ENCODE results near the gene TMPRSS7. TPM values are rescaled to one million over a fixed set of nuclear protein-coding genes. Genes with fewer than 3 reads are reported as not detected.

TMPRSS7 gene
- polyA plus RNA-seq, 1 of the 3 experiments (the other 2 are of a cell fraction): 0.02 TPM

DNA sequence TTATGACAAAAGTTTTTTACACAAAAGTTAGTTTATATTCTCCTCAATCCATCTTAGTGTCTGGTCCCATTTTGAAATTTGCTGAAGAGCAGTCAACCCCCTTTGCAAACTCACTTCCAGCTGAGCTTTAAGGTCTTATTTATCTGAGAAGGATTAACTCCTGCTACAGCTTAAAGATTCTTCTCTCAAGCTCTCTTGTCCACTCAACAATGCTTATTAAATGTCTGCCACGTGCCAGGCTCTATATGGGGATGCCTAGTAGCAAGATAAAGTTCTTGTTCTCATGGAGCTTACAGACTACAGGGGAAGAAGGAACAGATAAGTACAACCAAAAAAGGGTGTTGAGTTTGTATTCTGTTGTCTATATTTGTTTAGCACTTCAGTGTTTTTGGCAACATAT lies 18.7 kb downstream of the TMPRSS7 start:
- H3K9me3 ChIP-seq: no peaks in the 10 kb centered on the region
- H3K4me3 ChIP-seq (ENCODE audit: low read depth in 2 of 2, low read length in 1 of 2): no peak overlapping the region
- H3K4me2 ChIP-seq: no peak overlapping the region
- H3K36me3 ChIP-seq (replicated peaks in 1 of 2; ENCODE audit: control insufficient read depth in 1 of 2, insufficient read depth in 2 of 2, low read length in 1 of 2): no peaks in the 10 kb centered on the region
- H3K9me2 ChIP-seq: no peaks in the 10 kb centered on the region
- no peak overlapping the region for H3K27ac ChIP-seq (ENCODE audit: low read depth in 2 of 2, low read length in 1 of 2)
- no peaks in the 10 kb centered on the region for H3K79me2 ChIP-seq (ENCODE audit: insufficient read depth)
- no peaks in the 10 kb centered on the region for H3K27me3 ChIP-seq (ENCODE audit: insufficient read depth)
- POLR2A ChIA-PET: no interaction called here
- no peak overlapping the region for H2AFZ ChIP-seq (ENCODE audit: low read depth)
- CTCF ChIA-PET: interaction anchor here (0.6 to 2.5 kb wide), 7 partner anchors 8 to 85 kb away, joined by 3 to 25 read pairs (median 4); no protein-coding TSS in a partner anchor
- 32% methylated on average over 1 of the region's 1 CpG for WGBS (ENCODE audit: low lambda C conversion rate)
- no peak overlapping the region for H3K9ac ChIP-seq
- no peaks in the 10 kb centered on the region for H4K20me1 ChIP-seq (ENCODE audit: insufficient read depth)
- DNase-seq: no peak
- peaks cover 5% of the 10 kb centered on the region for H3F3A ChIP-seq (replicated peaks; ENCODE audit: insufficient read depth)
- TF ChIP-seq RAD21 (IDR thresholded peaks at IDR 0.05; ENCODE audit: low read length): no peak
- no peak for TF ChIP-seq SMC3 (IDR thresholded peaks at IDR 0.05; ENCODE audit: low read depth, low read length)
- no peak for TF ChIP-seq EP300 (IDR thresholded peaks at IDR 0.05; ENCODE audit: borderline replicate concordance in 1 of 2, low read depth in 1 of 2, low read length in 1 of 2)
- TF ChIP-seq, protein P1, sequence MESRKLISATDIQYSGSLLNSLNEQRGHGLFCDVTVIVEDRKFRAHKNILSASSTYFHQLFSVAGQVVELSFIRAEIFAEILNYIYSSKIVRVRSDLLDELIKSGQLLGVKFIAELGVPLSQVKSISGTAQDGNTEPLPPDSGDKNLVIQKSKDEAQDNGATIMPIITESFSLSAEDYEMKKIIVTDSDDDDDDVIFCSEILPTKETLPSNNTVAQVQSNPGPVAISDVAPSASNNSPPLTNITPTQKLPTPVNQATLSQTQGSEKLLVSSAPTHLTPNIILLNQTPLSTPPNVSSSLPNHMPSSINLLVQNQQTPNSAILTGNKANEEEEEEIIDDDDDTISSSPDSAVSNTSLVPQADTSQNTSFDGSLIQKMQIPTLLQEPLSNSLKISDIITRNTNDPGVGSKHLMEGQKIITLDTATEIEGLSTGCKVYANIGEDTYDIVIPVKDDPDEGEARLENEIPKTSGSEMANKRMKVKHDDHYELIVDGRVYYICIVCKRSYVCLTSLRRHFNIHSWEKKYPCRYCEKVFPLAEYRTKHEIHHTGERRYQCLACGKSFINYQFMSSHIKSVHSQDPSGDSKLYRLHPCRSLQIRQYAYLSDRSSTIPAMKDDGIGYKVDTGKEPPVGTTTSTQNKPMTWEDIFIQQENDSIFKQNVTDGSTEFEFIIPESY (IDR thresholded peaks at IDR 0.05; ENCODE audit: borderline replicate concordance, low read depth): no peak
- no peak for TF ChIP-seq GATA2 (CRISPR knock-in tag; IDR thresholded peaks at IDR 0.05)
- no peak for TF ChIP-seq TCF12 (IDR thresholded peaks at IDR 0.05)
- TF ChIP-seq, protein P2, sequence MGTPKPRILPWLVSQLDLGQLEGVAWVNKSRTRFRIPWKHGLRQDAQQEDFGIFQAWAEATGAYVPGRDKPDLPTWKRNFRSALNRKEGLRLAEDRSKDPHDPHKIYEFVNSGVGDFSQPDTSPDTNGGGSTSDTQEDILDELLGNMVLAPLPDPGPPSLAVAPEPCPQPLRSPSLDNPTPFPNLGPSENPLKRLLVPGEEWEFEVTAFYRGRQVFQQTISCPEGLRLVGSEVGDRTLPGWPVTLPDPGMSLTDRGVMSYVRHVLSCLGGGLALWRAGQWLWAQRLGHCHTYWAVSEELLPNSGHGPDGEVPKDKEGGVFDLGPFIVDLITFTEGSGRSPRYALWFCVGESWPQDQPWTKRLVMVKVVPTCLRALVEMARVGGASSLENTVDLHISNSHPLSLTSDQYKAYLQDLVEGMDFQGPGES (IDR thresholded peaks at IDR 0.05; ENCODE audit: low read depth, low read length): no peak
- TF ChIP-seq MEF2A (IDR thresholded peaks at IDR 0.05; ENCODE audit: borderline replicate concordance, low read depth): no peak
- TF ChIP-seq, protein P3, sequence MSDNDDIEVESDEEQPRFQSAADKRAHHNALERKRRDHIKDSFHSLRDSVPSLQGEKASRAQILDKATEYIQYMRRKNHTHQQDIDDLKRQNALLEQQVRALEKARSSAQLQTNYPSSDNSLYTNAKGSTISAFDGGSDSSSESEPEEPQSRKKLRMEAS (IDR thresholded peaks at IDR 0.05; ENCODE audit: low read depth): no peak
- no peak for TF ChIP-seq YY1 (IDR thresholded peaks at IDR 0.05; ENCODE audit: low read depth)
- TF ChIP-seq, protein P4, sequence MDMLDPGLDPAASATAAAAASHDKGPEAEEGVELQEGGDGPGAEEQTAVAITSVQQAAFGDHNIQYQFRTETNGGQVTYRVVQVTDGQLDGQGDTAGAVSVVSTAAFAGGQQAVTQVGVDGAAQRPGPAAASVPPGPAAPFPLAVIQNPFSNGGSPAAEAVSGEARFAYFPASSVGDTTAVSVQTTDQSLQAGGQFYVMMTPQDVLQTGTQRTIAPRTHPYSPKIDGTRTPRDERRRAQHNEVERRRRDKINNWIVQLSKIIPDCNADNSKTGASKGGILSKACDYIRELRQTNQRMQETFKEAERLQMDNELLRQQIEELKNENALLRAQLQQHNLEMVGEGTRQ (IDR thresholded peaks at IDR 0.05; ENCODE audit: borderline replicate concordance, low read depth, low read length): no peak
- TF ChIP-seq, protein P5, sequence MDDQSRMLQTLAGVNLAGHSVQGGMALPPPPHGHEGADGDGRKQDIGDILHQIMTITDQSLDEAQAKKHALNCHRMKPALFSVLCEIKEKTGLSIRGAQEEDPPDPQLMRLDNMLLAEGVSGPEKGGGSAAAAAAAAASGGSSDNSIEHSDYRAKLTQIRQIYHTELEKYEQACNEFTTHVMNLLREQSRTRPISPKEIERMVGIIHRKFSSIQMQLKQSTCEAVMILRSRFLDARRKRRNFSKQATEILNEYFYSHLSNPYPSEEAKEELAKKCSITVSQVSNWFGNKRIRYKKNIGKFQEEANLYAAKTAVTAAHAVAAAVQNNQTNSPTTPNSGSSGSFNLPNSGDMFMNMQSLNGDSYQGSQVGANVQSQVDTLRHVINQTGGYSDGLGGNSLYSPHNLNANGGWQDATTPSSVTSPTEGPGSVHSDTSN (IDR thresholded peaks at IDR 0.05): no peak
- TF ChIP-seq, protein P6, sequence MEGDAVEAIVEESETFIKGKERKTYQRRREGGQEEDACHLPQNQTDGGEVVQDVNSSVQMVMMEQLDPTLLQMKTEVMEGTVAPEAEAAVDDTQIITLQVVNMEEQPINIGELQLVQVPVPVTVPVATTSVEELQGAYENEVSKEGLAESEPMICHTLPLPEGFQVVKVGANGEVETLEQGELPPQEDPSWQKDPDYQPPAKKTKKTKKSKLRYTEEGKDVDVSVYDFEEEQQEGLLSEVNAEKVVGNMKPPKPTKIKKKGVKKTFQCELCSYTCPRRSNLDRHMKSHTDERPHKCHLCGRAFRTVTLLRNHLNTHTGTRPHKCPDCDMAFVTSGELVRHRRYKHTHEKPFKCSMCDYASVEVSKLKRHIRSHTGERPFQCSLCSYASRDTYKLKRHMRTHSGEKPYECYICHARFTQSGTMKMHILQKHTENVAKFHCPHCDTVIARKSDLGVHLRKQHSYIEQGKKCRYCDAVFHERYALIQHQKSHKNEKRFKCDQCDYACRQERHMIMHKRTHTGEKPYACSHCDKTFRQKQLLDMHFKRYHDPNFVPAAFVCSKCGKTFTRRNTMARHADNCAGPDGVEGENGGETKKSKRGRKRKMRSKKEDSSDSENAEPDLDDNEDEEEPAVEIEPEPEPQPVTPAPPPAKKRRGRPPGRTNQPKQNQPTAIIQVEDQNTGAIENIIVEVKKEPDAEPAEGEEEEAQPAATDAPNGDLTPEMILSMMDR (IDR thresholded peaks at IDR 0.05): no peak
- TF ChIP-seq GABPA (IDR thresholded peaks at IDR 0.05; ENCODE audit: low read depth): no peak
- TF ChIP-seq RXRA (IDR thresholded peaks at IDR 0.05; ENCODE audit: borderline replicate concordance, low read depth): no peak
- TF ChIP-seq FOXJ3 (CRISPR knock-in tag; IDR thresholded peaks at IDR 0.05): no peak
- no peaks in the 10 kb centered on the region for H3K4me1 ChIP-seq (ENCODE audit: control insufficient read depth in 1 of 2, insufficient read depth in 2 of 2, low read depth in 1 of 2, low read length in 1 of 2)

Data from SK-N-SH (cell line).